ENCODE results near the gene SGK1.

DNA sequence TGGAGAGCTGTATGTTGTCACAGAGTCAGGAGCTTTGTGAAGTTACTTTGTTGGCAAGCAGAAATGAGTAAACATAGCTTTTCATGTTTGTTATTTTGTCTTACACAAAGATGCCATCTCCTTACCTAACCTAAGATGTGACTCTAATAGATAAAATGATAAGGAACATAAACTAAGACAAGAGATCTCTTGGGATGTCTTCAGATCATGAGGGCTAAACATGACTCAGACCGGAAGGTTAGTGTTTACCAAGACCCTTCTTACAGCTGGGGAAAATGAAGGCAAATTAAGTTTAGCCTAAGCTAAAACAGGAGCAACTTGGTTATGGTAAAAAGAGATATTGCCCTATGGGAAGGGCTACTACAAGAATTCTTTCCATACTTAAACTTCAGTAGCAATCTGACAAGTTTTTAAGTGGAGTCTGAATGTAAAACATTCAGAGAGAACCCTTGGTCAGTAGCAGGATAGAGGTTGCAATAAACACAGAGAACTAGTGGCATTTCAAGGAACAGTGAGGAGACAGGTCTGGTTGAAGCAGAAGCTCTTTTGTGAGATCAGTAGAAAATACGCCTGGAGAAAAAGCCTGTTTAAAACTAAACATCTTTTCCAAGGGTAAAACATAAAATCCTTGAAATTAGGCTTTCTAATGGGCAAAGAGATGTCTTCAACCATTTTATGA lies 29.9 kb downstream of the SGK1 start:
- TF ChIP-seq, protein P1, sequence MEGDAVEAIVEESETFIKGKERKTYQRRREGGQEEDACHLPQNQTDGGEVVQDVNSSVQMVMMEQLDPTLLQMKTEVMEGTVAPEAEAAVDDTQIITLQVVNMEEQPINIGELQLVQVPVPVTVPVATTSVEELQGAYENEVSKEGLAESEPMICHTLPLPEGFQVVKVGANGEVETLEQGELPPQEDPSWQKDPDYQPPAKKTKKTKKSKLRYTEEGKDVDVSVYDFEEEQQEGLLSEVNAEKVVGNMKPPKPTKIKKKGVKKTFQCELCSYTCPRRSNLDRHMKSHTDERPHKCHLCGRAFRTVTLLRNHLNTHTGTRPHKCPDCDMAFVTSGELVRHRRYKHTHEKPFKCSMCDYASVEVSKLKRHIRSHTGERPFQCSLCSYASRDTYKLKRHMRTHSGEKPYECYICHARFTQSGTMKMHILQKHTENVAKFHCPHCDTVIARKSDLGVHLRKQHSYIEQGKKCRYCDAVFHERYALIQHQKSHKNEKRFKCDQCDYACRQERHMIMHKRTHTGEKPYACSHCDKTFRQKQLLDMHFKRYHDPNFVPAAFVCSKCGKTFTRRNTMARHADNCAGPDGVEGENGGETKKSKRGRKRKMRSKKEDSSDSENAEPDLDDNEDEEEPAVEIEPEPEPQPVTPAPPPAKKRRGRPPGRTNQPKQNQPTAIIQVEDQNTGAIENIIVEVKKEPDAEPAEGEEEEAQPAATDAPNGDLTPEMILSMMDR (IDR thresholded peaks at IDR 0.05), result no peak
- no peak for TF ChIP-seq POLR2A (IDR thresholded peaks at IDR 0.05)
- TF ChIP-seq POLR2AphosphoS5 (IDR thresholded peaks at IDR 0.05), result no peak

Measured in sigmoid colon (tissue), 4 donors.